ENCODE measurements around the gene FANCE.

Gene FANCE

DNA sequence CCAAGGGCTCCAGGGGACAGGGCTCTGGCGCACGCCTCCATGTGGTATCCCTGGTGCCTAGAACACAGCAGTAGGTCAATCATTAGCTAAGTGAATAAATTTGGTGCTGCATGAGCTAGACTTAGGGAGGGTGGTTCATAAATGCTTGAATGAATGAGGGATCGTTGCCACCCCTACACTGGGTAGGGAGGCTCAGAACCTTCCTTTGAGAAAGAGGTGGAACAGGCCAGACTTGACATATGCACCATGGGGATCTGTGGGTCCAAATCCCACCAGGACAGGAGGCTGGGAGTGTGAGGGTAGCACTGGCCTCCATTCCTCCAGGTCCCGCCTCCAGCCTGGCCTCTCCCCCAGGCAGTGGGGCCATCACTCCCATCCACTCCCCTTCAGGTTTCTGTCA lies 30.9 kb downstream of the FANCE start:
- peaks cover 64% of the 10 kb centered on the region for H3K36me3 ChIP-seq
- DNase-seq, result no peak
- no peaks in the 10 kb centered on the region for H3K9me3 ChIP-seq (ENCODE audit: severe bottlenecking)
- no peak overlapping the region for H3K4me3 ChIP-seq (ENCODE audit: low read depth, low read length)
- TF ChIP-seq, protein P1, sequence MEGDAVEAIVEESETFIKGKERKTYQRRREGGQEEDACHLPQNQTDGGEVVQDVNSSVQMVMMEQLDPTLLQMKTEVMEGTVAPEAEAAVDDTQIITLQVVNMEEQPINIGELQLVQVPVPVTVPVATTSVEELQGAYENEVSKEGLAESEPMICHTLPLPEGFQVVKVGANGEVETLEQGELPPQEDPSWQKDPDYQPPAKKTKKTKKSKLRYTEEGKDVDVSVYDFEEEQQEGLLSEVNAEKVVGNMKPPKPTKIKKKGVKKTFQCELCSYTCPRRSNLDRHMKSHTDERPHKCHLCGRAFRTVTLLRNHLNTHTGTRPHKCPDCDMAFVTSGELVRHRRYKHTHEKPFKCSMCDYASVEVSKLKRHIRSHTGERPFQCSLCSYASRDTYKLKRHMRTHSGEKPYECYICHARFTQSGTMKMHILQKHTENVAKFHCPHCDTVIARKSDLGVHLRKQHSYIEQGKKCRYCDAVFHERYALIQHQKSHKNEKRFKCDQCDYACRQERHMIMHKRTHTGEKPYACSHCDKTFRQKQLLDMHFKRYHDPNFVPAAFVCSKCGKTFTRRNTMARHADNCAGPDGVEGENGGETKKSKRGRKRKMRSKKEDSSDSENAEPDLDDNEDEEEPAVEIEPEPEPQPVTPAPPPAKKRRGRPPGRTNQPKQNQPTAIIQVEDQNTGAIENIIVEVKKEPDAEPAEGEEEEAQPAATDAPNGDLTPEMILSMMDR (IDR thresholded peaks at IDR 0.05; ENCODE audit: low read depth, low read length), result no peak
- H3K27me3 ChIP-seq (ENCODE audit: insufficient read depth, low read depth, severe bottlenecking), result no peaks in the 10 kb centered on the region
- H3K27ac ChIP-seq, result peak overlapping the region; percentile 78

DNA sequence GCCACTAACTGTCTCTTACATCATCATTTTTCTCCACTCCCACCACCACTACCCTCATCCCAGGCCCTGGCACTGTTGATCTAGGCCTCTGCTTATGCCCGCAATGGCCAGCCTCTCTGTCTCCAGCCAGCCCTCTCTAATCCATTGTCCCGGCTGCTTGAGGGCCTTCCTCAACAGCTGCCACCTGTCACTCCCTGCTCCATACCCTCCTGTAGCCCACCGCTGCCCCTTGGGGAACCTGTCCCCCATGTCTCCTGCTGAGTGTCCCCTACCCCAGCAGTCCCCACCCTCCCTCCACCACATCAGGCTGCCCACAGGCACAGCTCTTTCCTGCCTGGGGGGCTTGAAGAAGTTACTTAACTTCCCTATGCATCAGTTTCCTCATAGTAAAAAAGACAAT lies 31.4 kb downstream of the FANCE start:
- no peak for DNase-seq
- Histone ChIP-seq H3K9me3 (ENCODE audit: severe bottlenecking) (no peaks in the 10 kb centered on the region), H3K27ac (peak overlapping the region; percentile 78), H3K36me3 (peaks cover 59% of the 10 kb centered on the region), H3K27me3 (ENCODE audit: insufficient read depth, low read depth, severe bottlenecking) (no peaks in the 10 kb centered on the region), H3K4me3 (ENCODE audit: low read depth, low read length) (no peak overlapping the region)
- TF ChIP-seq, protein P1 (IDR thresholded peaks at IDR 0.05; ENCODE audit: low read depth, low read length), result no peak

DNA sequence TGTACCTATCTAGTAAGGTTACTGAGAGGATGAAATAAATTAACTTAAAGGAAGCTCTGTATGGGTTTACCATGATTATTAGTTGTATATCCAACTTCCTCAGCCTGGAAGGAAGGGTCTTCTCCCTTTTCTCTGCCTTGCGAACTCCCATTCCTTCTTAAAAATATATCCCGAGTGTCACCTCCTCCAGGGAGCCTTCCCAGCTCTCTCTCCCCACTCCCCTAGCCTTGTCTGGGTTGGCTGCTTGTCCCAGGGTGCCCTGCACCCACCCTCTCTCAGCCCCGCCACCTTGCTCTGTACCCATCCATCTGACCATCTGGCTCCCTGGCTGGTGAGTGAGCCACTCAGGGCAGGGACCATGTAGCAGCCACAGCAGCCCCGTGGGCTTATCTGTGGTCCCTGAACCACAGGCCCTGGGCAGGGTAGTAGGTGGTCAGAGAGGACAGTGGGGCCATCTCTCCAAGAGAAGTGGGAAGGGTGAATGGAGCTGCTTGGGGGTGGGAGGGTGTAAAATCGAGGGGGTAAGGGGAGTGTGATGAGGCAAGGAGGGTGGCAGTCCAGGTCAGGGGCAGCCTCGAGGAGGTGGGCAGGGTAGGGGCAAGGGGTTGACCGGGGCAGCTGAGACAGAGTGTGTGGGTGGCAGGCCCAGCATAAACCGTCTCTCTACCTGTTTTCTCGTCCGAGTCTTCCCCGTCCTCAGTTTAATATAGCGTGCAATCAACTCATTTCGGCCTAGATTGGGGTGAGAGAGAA lies 31.9 kb downstream of the FANCE start:
- DNase-seq, result no peak
- Histone ChIP-seq H3K27me3 (ENCODE audit: insufficient read depth, low read depth, severe bottlenecking) (no peaks in the 10 kb centered on the region), H3K36me3 (peaks cover 56% of the 10 kb centered on the region), H3K27ac (peak overlapping the region; percentile 78), H3K9me3 (ENCODE audit: severe bottlenecking) (no peaks in the 10 kb centered on the region), H3K4me3 (ENCODE audit: low read depth, low read length) (no peak overlapping the region)
- TF ChIP-seq, protein P1 (IDR thresholded peaks at IDR 0.05; ENCODE audit: low read depth, low read length), result no peak

DNA sequence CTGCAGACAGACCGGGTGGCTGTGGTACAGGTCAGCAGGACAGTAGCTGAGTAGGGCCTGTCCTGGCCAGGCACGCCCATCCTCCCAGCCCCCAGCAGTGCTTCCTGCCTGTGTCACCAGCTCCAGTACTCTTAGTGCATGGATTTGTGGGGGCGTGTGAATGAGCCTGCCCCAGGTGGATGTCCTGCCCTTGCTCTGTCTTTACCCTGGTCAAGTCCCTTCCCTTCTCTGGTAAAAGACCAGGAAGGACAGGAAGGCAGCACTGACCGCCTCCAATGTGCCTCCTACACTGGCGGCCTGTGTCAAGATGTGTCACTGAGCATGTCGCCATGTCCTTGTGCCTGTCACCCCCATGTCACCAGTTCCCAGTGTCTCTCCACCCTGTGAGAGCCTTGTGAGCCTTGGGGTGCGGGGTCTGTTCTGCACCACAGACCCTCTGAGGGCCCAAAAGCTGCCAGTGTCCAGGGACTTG lies 32.8 kb downstream of the FANCE start:
- DNase-seq, result no peak
- H3K27ac ChIP-seq, result peak overlapping the region; percentile 78
- no peaks in the 10 kb centered on the region for H3K9me3 ChIP-seq (ENCODE audit: severe bottlenecking)
- H3K27me3 ChIP-seq (ENCODE audit: insufficient read depth, low read depth, severe bottlenecking), result no peaks in the 10 kb centered on the region
- TF ChIP-seq, protein P1 (IDR thresholded peaks at IDR 0.05; ENCODE audit: low read depth, low read length), result no peak
- no peak overlapping the region for H3K4me3 ChIP-seq (ENCODE audit: low read depth, low read length)
- peaks cover 48% of the 10 kb centered on the region for H3K36me3 ChIP-seq

DNA sequence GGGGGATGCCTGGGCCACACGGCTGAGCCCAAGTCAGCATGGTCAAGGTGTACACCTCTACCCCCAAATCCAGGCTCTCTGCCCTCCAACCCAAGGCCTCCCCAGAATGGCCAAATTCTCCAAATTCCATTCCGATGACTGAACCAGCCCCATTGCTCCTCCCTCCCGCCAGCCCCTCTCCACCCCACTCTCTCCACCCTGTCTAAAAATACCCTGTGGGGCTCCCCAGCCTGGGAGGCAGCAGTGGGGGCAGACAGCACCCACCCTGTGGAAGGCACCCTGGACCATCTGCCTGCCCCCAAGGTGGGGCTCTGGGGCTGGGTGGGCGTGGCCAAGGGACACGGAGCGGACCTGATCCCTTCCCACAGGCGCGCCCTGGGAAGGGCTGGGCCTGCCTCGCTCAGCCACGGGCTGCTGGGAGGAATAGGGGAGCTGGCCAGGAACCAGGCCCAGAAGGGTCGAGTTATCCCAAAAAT lies 33.3 kb downstream of the FANCE start:
- Histone ChIP-seq H3K27me3 (ENCODE audit: insufficient read depth, low read depth, severe bottlenecking) (no peaks in the 10 kb centered on the region), H3K4me3 (ENCODE audit: low read depth, low read length) (no peak overlapping the region), H3K9me3 (ENCODE audit: severe bottlenecking) (no peaks in the 10 kb centered on the region), H3K27ac (peak overlapping the region; percentile 78), H3K36me3 (peaks cover 45% of the 10 kb centered on the region)
- peak; percentile 83 for DNase-seq
- TF ChIP-seq, protein P1 (IDR thresholded peaks at IDR 0.05; ENCODE audit: low read depth, low read length), result no peak
